PFSK-1 (cell line): ENCODE measurements around the gene CORO1C.

Experiments used
- FOXP2 ChIP-seq: optimal IDR thresholded peaks from 2 replicates; pipeline ENCODE3; 2011; ENCODE audit warnings: borderline replicate concordance, control low read depth, inconsistent platforms; ENCODE audit not compliant: insufficient read depth; ENCODE audit errors: extremely low read length, extremely low read depth
- POLR2AphosphoS5 ChIP-seq: IDR thresholded peaks from 2 replicates; pipeline ENCODE4 v1.6.1; 2012; ENCODE audit warnings: low read depth, mild to moderate bottlenecking, control low read depth, low read length, moderate library complexity
- REST ChIP-seq, 2 experiments: IDR thresholded peaks; 2 replicates each; pipeline versions ENCODE4 v1.6.1 to v1.8.0; 2011 to 2012; ENCODE audit warnings: low read depth in 2 of 2, low read length in 2 of 2, control low read depth in 1 of 2, inconsistent platforms in 1 of 2, mild to moderate bottlenecking in 1 of 2, moderate library complexity in 1 of 2; ENCODE audit not compliant: insufficient read depth in 1 of 2
- SIN3A ChIP-seq: IDR thresholded peaks from 2 replicates; pipeline ENCODE4 v1.6.1; 2012; ENCODE audit warnings: mild to moderate bottlenecking, low read length, moderate library complexity, borderline replicate concordance; ENCODE audit not compliant: insufficient read depth
- TAF1 ChIP-seq: IDR thresholded peaks from 2 replicates; pipeline ENCODE4 v1.6.1; 2012; ENCODE audit warnings: low read length, control low read depth, borderline replicate concordance; ENCODE audit not compliant: insufficient read depth

GRCh38 chr12:108753976-108754375 lies 22.7 kb upstream of the CORO1C start:
- no peak for TF ChIP-seq TAF1
- TF ChIP-seq POLR2AphosphoS5 = no peak
- TF ChIP-seq FOXP2 = no peak
- no peak for TF ChIP-seq REST (IDR thresholded peaks at IDR 0.05; ENCODE audit: insufficient read depth in 1 of 2, low read depth in 2 of 2, low read length in 2 of 2)
- TF ChIP-seq SIN3A = no peak
